NCI-H2107 treated with DMSO at 0.1 percent for 48 hours (cell line): Measurements from ENCODE around the gene GDF7.

Source experiments
- DNase-seq: peaks from one replicate; lab custom pipeline; 2025; ENCODE audit not compliant: unreplicated experiment; lab: John Stamatoyannopoulos, UW

GDF7 gene

DNA sequence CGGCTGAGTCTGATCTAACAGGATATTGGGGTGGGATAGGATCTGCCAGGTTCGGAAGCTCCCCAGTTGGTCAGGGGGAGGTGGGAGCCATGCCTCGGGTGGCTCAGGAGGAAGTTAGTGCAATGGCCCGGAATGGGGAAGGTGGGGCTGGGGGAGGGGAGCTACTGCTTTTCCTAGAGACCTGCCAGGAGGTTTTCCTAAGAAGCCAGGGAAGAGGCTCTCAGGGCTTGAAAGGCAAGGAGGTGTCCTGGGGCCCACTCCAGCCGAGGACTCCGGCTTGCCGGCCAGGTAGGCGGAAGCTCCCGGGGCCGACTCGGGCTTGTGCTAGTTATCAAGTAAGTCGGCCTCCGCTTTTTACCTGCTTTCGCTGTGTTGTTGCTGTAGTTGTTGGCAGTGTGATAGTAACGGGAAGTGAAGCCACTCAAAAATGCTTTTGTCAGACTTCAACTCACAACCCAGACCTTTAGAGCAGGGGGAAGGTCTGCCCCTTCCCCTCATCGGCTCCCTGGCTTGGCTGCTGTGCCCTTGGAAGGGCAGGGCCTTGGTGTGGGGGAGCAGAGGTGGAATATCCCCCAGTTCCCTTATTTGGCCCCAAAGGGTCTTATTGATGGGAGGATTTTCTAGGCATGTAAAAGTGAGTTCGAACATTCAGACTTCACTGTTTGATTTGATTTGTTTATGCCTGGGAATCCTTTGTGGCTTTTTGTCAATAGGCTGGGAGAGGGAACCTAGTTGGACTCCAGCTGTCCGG lies 5.4 kb downstream of the GDF7 start:
- DNase-seq: no peak

DNA sequence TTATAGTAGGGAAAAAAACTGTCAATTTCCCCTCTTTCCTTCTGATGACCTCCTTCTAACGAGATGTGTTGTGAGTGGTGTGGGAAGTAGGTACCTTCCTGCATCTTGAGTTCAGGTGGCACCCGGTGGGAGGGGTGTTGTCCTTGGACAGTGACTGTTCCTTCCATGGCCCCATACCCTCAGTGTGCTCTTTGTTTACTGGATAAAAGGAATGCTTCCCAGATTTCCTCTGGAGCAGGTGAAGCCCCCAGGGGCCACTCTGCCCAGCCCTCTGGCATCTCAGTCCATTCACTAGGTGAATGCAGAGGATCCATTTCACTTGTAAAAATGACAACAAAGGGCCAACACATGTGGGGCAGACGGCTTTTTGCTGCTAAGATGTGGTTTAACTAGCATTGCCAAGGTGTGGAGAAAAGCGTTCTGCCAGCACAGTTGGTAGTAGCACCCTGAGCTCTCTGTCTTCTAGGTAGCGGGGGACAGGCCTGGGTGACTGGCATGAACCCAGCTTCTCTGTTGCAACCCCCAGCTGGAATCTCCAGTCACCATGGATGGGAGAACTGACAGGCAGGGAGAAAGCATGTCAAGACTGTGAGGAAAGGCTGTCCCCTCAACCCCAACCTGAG lies 6.9 kb downstream of the GDF7 start:
- no peak for DNase-seq

DNA sequence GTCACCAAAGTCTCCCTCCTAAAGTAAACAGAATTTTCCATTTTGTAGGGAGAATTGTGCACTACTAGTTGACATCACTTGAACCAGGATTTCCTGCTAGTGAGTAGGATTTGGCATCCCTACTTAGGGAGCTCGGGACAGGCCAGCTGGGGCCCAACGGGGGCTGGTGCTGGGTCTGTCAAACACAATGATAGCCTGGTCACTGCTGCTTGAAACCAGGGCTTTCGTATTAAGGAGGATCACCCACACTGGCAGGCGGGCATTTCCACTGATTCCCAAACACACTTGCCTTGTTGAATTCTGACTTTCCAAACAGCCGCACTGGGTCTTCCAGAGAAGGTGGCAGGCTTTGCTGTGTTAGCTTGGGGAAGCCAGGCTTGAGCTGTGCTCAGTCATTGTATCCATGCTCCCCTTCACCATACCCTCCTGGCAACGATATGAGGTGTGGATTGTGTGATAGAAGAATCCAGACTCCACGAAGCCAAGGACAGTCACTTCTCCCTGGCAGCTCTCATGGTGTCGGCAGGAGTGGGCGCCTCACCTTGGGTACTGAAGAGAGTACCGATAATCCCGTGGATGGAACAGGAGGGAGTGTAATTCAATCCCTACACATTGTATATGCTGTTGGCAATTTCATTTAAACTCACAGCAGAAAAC lies 7.5 kb downstream of the GDF7 start:
- no peak for DNase-seq

DNA sequence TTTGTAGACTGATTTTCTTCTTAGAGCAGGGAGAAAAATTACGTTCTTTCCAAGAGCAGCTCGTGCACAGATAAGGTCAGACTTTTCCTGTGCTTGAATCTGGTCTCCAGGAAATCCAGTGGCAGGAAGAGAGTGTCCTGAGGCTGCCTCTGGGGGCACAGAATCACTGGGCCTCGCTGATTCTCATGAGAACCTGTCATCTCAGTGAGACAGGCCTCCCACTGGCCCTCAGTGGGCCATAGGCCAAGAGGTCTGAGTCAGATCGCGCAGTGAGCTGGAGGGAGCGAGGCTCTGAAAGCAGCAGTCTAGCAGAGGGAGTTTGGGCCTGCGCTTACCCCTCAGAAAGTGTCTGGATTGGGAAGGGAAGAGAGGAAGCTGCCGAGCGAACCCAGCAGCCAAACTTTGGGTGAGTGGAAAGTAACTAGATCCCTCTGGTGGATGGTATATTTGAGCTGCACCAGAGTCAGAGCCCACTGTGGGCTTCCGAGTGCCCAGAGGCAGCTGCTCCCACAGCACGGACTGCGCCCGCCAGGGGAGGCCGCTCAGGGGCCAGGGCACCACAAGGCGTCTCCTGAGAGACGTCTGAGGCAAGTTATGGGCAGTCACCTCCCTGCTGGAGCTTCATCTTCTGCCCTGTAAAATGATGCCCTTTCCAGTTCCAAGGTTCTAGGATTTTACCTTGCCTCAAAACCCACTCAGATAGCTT lies 8.2 kb downstream of the GDF7 start:
- no peak for DNase-seq

DNA sequence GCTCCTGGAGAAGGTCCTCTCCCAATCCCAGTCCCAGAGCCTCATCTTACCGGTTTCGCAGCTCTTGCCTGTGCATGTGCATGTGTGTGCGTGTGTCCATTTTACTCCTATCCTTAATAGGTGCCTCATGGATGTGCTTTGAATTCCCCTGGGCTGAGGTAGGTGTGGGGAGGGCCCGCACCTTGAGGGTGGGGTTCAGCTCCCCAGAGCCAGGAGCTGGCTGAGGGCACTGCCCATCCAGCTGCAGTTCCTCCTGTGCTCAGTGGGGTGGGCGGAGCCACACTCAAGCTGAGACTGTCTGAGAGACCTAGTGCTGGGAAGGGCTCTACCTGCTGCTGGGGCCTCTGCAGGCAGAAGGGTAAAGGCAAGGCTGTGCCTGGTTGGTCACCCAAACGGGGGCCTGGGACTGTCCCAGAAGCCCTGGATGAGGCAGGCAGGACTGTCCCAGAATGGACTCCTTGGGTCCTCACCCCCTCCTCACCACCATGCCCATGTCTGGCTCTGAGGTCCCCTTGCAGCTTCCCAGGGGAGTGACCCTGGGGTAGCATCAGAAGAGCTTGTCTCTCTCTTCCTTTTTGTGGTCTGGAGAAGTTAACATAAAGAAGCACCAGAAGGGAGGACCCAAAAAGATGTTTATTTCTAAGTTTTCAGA lies 8.9 kb downstream of the GDF7 start:
- DNase-seq: no peak

DNA sequence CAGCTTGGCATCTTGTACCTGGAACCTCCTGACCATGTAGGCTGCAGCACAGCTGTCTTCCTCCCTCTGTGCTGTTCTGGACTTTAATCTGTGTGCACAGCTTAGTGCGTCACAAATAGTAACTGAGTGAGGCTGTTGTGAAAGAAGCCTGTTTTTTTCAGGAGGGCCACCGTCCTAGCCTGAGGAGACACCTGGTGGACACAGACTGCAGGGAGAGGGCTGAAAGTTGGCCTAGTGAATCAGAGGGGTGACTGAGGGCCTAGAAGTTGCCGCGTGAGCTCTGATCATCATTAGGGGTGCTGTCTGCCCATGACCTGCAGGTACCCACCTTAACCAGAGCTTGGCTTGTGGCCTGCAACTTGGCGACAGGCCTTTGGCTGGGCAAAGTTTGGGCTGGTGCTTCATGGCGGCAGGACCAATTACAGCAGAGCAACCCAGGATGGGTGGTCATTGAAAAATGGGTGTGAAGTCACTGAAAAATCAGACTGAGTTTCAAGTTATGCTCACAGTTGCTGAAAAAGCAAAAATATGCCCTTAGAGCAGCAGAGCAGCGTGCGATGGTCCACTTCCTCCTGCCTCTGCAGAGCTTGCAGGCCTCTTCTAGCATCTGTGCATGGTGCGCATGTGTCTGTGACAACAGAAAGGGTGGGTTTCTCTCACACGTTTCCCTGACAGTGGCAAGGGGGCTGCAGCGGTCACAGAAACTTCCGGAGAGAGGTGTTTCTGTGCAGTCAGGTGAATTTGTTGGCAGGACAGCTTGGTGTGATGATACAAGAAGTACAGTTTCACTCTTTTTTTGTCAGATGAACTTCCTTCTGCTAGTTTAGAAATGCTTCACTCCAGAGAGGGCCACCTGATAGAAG lies 9.6 kb downstream of the GDF7 start:
- no peak for DNase-seq

DNA sequence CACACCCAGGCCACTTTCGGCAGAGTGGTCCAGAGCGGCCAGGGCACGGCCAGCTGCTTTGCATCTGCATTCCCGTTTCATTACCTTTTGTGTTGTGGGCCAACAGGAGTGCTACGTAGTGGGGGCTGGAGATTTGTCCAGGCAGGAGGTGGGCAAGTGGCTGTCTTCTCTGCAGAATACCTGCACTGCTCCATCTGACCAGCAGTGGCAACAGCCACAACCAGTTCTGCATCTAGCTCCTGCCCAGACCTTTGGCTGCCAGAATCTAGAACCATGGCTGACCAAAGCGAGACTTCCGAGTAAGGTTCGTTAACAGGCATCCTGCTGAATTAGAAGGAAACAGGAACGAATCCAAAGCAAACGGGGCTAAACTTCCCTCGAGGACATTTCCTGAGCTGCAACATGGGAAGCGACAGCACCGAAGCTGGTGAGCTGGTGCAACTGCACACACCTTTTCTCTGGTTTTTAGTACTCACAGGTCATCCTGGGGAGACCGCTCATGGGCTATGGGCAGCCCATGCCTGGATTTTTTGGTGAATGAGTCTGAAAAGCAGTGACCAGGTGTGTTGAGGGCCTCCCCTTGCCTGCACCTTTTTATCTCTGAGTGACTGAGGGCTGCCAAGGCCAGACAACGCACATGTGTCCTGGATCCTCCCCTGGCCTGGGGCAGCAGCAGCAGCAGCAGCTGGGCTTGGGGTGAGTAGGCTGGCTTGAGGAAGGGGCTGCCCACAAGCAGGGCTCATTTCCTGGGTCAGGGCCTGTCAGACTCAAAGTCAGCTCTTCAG lies 10.5 kb downstream of the GDF7 start:
- no peak for DNase-seq

DNA sequence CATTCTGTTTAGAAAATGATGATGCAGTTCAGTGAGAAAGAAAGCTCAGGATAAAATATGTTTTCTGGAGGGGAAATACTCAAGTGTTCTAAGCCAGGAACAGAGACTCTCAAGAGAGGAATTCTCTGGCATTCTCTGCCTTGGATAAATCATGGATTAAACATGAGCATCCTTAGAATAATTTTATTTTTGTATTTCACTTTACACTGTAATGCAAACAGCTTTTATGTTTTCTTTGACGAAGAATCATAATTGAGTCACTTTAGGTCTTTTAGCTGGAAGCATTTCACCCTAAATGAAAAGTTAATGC lies 11.1 kb downstream of the GDF7 start:
- DNase-seq: no peak

DNA sequence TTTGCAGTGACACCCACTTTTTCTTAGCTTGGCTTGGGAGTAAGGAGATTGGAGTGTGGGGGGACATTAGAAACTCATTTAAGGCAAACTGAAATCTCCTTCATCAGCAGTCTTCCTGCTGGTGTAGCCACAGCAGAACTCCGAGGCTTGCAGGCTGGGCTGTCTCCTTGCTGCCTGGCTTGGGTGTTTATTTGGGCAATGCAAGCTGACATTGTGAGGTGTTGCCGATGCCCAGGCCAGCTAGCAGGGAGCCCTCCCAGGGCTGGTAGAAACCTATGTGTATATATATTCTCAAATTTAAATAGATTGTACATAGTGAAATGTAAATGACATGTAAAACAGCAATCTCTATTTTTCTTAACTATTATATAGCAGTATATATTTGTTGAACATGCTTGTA lies 11.8 kb downstream of the GDF7 start:
- DNase-seq: no peak

DNA sequence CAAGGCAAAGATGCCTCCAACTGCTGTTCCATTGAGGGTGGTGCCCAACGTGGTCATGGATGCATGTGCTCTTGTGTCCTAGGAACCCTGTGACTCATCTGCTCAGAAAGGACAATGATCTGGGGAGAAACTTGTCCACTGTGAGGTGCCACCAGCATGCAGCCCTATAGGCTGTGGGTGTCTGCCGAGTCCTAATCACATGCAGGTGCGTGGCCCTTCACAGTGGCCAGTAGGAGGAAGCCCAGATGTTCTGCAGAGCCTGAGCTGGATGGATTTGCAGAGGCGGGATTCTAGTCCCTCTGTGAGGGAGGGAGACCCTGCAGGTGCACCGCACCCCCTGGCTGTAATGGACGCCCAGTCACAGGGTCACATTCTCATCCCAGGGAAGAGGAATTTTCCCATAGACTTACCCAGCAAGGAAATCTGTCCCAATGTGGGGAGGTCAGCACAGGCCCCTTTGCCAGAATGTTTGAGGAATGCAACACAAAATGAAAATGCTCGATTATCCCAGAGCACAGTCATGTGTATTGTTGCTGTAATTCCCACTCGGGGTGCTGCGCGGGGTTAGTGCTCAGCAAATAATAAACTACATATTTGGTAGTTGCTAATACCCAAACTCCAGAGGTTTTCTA lies 13.9 kb downstream of the GDF7 start:
- no peak for DNase-seq

DNA sequence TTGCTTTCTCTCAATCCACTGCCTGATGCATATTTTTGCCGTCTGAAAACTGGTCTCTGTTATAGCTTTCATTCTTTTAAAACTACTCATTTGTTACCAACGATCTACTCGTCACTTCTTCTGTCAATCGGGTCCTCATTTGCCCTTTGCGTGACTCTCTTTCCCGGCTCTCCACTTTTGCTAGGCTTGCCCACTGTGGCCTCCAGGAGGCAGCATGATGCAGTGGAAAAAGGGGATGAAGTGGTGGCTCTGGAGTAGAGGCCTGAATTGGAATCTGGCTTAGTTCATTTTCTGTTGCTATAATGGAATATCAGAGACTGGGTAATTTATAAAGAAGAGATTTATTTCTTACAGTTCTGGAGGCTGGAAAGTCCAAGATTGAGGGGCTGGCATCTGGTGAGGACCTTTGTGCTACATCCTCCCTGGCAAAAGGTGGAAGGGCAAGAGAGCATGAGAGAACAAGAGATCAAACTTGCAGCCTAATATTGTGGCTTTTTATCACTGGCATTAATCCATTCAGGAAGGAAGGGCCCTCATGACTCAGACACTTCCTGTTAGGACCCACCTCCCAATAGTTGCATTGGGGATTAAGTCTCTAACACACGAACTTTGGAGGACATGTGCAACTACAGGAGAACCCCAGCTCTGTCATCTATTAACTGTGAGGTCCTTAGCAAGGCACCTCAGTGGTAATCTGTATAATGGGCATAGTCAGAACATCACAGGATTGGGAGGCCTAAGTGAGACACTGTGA lies 15.4 kb downstream of the GDF7 start:
- DNase-seq: no peak

DNA sequence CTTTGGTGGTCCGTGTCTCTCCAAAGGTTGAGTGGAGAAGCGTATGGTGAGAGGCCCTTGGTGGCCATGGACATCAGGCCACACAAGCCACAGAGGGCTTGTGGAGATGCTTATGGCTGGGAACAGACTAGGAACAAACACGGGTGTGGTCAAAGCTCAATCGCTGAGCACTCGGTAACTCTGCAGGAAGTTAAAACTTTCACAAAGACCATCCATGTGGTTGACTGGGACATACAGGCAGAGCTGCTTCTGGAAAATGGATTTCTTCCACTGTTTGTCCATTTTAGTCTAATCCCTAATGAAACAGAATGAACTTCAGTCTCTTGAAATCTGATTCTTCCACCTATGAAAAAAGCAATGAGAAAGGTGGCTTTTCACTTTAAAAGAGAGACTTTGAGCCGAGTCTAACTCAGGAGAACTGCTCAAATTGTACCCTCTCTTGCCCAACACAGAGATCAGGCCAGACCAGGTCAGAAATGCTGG lies 17.7 kb downstream of the GDF7 start:
- DNase-seq: no peak

DNA sequence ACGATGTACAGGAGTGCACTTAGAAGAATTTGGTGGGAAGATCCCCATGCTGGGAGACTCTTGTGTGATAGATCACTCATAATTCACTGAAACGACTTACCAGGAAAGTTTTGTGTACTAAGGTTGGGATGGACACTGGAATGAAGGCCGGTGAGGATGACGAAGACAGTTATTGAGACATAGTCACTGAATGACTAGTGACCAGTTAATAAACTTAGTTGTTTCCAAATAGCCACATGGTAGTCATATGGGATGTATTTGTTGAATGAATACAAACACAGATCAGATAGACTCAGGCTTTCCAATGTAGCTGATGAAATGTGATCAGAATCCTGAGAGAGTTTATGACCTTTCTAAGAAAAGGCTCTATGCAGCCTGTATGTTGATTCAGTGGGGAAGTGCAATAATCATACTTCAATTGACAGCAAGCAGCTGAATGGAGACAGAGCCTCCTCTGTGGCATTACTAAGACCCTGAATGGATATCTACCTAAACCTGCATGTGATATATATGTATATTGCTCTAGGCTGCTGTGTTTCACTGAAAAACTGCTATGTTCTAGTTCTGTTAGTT lies 20.4 kb downstream of the GDF7 start:
- no peak for DNase-seq

DNA sequence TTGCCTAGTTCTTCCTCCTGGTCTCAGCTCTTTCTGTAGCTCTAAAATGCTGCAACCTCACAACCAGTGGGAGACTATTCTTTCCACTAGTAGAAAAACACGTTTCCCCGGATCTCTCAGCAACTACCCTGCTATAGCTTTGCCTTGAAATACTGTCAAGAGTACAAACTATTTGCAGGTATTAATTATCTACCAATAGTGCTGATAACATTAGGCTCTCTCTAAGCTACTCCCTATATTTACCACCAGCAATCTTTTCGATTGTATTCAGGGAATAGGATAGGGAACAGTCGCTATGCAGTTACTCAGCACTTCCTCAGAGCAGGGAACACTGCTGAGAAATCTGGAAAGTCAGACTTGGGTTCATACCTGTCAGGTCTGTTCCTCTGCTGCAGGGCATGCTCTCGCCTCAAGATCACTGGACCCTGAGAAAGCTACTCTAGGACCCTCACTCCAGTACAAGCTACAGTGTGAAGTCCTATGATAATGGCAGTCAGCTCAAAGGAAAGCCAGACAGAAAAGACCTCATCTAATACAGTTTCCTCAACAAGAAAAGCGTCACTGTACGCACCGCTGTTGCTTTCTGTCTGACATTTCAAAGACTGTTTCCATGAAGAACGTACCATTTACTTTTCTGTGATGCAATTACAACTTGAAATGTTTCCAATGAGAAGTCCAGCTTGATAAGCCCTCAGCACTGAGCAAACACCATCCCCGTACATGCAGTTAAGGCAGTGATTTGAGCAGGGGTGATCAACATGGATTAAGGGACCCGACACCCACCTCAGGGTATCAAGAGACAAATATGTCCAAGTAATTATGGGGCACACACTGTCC lies 22.7 kb downstream of the GDF7 start:
- DNase-seq: no peak

DNA sequence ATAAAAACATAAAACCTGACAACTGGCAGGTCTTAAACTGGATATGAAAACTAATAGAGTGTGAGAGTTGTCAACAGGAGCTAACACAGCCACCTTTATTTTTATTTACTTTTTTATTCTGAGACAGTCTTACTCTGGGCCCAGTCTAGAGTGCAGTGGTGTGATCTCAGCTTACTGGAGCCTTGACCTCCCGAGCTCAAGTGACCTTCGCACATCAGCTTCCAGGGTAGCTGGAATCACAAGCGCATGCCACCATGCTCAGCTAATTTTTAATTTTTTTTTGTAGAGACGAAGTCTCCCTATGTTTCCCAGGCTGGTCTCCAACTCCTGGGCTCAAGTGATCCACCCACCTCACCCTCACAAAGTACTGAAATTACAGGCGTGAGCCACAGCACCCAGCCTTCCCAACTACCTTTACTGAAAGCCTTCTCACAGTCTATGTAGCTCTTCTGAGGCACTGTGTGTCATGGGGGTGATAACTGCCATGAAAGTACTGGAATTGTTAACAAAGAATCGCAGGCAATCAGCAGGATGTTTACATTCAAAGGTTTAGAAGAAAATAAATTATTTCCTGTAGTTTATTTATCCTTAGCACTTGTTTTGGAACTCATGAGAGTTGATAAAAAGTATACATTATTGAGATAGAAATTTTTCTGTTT lies 24.3 kb downstream of the GDF7 start:
- no peak for DNase-seq

DNA sequence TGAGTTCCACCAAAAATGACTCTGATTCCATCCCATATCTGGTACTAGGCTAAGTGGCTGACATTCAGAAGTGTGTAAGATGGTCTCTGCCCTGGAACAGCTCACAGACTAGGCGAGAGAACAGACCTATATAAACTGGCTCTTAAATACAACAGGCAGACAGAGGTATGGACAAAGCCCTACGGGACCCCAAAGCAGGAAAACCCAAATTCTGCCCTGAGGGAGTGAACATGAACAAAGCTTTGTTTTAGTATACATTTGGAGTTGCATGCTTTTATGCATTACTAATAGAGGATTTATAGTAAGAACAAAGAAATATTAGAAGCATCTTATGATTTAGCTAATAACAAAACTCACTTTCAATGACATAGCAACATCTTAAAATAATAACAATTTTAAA lies 25.1 kb downstream of the GDF7 start:
- DNase-seq: no peak

DNA sequence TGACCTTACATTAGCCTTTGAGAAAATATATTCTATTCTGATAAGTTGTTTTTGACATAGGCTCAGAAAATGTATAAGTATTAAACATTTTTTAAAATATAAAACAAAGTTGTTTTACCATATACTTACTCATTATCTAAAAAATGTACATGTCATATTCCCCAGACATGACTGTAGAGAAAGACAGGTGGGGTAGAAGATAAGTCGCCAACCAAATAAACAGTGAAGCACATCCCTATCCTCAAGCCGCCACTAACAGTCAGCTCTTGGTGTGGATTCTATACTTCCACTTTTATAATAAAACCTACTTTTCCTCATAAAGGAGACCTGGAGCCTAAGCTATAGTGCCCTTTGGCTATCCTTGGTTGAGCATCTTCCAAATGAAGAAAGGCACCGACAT lies 26.4 kb downstream of the GDF7 start:
- no peak for DNase-seq
